B cell (primary cell): ENCODE measurements around the gene ARHGEF6. TPM values are rescaled to one million over a fixed set of nuclear protein-coding genes. Genes with fewer than 3 reads are reported as not detected.

Experiments
- ATAC-seq: fragments of 200-7000 bp; cut with Tn5 transposase; one replicate; pipeline ENCODE4 v1.10.0; 2021; ENCODE audit warnings: low read depth, mild to moderate bottlenecking, moderate number of reproducible peaks, moderate library complexity
- CTCF ChIA-PET: fragments of 350-600 bp; sonication (Branson Sonifier 250); formaldehyde crosslinking; loops from one replicate; lab custom pipeline; 2021; ENCODE audit warnings: antibody characterized with exemption, inconsistent platforms; lab: Charles Lee
- POLR2A ChIA-PET: fragments of 350-600 bp; sonication (Branson Sonifier 250); formaldehyde crosslinking; loops from one replicate; lab custom pipeline; 2021; ENCODE audit warnings: antibody characterized with exemption; lab: Charles Lee
- DNase-seq: peaks from one replicate; pipeline ENCODE4 v3.0.0; 2013
- H2AFZ ChIP-seq: 2 replicates; pipeline ENCODE4 v1.6.1; 2012; ENCODE audit warnings: mild to moderate bottlenecking, low read depth, low read length; ENCODE audit not compliant: insufficient read depth, poor library complexity, severe bottlenecking
- H3K27ac ChIP-seq, 2 donors: 1 replicate in 1 of 2; 2 replicates in 1 of 2; pipeline ENCODE4 v1.5.1; 2012 to 2013; ENCODE audit warnings: low read length in 2 of 2, mild to moderate bottlenecking in 2 of 2, moderate library complexity in 1 of 2
- H3K27me3 ChIP-seq, 4 experiments: fragments of 200-600 bp in 1 of 4; sonication (generic) in 1 of 4; replicated peaks in 1 of 4; 1 replicate in 2 of 4; 2 replicates in 2 of 4; pipeline versions ENCODE4 v1.6.1 to v1.7.0; 2013 to 2016; ENCODE audit warnings: low read length in 3 of 4, mild to moderate bottlenecking in 2 of 4, mixed read lengths in 1 of 4, moderate library complexity in 1 of 4; ENCODE audit not compliant: insufficient read depth in 4 of 4, control insufficient read depth in 3 of 4; ENCODE audit errors: control extremely low read depth in 1 of 4
- H3K36me3 ChIP-seq, 2 experiments: replicated peaks in 1 of 2; 1 replicate in 1 of 2; 2 replicates in 1 of 2; pipeline versions ENCODE4 v1.6.1 to v1.7.1; 2013; ENCODE audit warnings: low read length in 1 of 2; ENCODE audit not compliant: insufficient read depth in 2 of 2, control insufficient read depth in 1 of 2; ENCODE audit errors: control extremely low read depth in 1 of 2, extremely low read depth in 1 of 2
- H3K4me1 ChIP-seq, 2 donors: fragments of 200-600 bp in 1 of 2; sonication (generic) in 1 of 2; 1 replicate in 1 of 2; 2 replicates in 1 of 2; pipeline versions ENCODE4 v1.5.1 to v1.6.1; 2013 to 2017; ENCODE audit warnings: low read length in 2 of 2; ENCODE audit not compliant: control insufficient read depth in 2 of 2, insufficient read depth in 2 of 2
- H3K4me2 ChIP-seq: replicated peaks from 2 replicates; pipeline ENCODE3; 2012; ENCODE audit warnings: mild to moderate bottlenecking, low read depth, low read length; ENCODE audit not compliant: poor library complexity, severe bottlenecking
- H3K4me3 ChIP-seq, 5 experiments: fragments of 200-600 bp in 1 of 5; sonication (generic) in 1 of 5; 1 replicate in 3 of 5; 2 replicates in 2 of 5; pipeline versions ENCODE4 v1.5.1 to v1.7.0; 2011 to 2016; ENCODE audit warnings: low read length in 4 of 5, mild to moderate bottlenecking in 4 of 5, low read depth in 2 of 5, control low read depth in 1 of 5, moderate library complexity in 1 of 5; ENCODE audit not compliant: insufficient read depth in 1 of 5; ENCODE audit errors: control extremely low read depth in 1 of 5, extremely low read depth in 1 of 5
- H3K79me2 ChIP-seq: fragments of 200-600 bp; sonication (generic); one replicate; pipeline ENCODE4 v1.6.0; 2016; ENCODE audit warnings: low read length; ENCODE audit not compliant: control insufficient read depth, insufficient read depth
- H3K9ac ChIP-seq: fragments of 200-600 bp; sonication (generic); 2 replicates; pipeline ENCODE4 v1.6.1; 2017; ENCODE audit warnings: mild to moderate bottlenecking, low read length, moderate library complexity
- H3K9me3 ChIP-seq, 3 donors: one replicate each; pipeline versions ENCODE4 v1.6.1 to v1.7.1; 2013; ENCODE audit warnings: low read length in 2 of 3; ENCODE audit not compliant: control insufficient read depth in 2 of 3, insufficient read depth in 1 of 3; ENCODE audit errors: control extremely low read depth in 1 of 3
- H4K20me1 ChIP-seq: 2 replicates; pipeline ENCODE4 v1.6.0; 2012; ENCODE audit warnings: mild to moderate bottlenecking, low read length; ENCODE audit not compliant: insufficient read depth, control insufficient read depth, poor library complexity, severe bottlenecking
- H3K27ac Mint-ChIP-seq: one replicate; pipeline ENCODE4 v1.8.0; 2021; ENCODE audit warnings: mixed read lengths
- H3K27me3 Mint-ChIP-seq: one replicate; pipeline ENCODE4 v1.8.0; 2021; ENCODE audit warnings: mixed read lengths
- H3K4me1 Mint-ChIP-seq: one replicate; pipeline ENCODE4 v1.8.0; 2021; ENCODE audit warnings: mixed read lengths
- H3K4me3 Mint-ChIP-seq: one replicate; pipeline ENCODE4 v1.8.0; 2021; ENCODE audit warnings: mixed read lengths
- H3K9me3 Mint-ChIP-seq: one replicate; pipeline ENCODE4 v1.8.0; 2022; ENCODE audit warnings: mixed read lengths; ENCODE audit not compliant: insufficient read depth
- EZH2 ChIP-seq: IDR thresholded peaks from 2 replicates; pipeline ENCODE4 v1.6.1; 2012; ENCODE audit warnings: borderline replicate concordance, low read depth, mild to moderate bottlenecking, moderate library complexity, low read length; ENCODE audit not compliant: insufficient read depth, poor library complexity, severe bottlenecking
- WGBS: methylation state at CpG from one replicate; pipeline ENCODE4 v1.1.5; 2013; ENCODE audit warnings: missing lambda C conversion rate; ENCODE audit not compliant: insufficient coverage; 5-methylcytosine and 5-hydroxymethylcytosine counted together
- intact Hi-C: fragments of 100-400 bp; cut with micrococcal nuclease; formaldehyde crosslinking; loops from one replicate; pipeline ENCODE4 v1.10.0; 2022
- polyA plus RNA-seq: library from polyadenylated mRNA; depleted of rRNA; stranded (reverse); fragments of >200 nt; gene quantifications from 2 replicates; pipeline ENCODE4 v1.2.3, GENCODE V29; 2012
- total RNA-seq, 2 donors: library from RNA; stranded (reverse); fragments of 120-200 nt in 1 of 2; gene quantifications; 1 replicate in 1 of 2; 2 replicates in 1 of 2; pipeline versions ENCODE4 v1.2.3 to v1.2.4, GENCODE V29; 2013 to 2022
- TF ChIP-seq, protein P1 (sequence below): fragments of 200-600 bp; IDR thresholded peaks from one replicate; pipeline ENCODE4 v1.8.0; 2022; ENCODE audit warnings: antibody characterized with exemption, mild to moderate bottlenecking

The ARHGEF6 gene
- total and polyA plus RNA-seq, 2 donors (not counting 1 experiment from before 2014, with no cell fraction given) = 29.6 to 43.4 TPM

DNA sequence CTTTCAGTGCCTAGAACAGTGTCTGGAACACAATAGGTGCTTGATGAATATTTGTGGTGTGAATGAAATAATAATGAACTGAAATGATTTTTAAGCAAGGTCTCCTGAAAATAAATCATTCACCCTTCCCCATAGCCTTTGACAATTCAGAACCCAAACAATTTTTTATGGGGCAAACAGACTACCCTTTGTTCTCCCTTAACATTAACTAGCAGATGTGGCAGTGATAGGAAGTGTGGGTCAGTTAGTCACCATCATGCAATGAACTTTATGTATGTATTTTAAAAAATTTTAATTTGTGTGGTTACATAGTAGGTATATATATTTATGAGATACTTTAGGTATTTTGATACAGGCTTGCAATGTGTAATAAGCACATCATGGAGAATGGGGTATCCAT, 160.0 kb downstream of the ARHGEF6 start:
- intact Hi-C loops = no loop called here

DNA sequence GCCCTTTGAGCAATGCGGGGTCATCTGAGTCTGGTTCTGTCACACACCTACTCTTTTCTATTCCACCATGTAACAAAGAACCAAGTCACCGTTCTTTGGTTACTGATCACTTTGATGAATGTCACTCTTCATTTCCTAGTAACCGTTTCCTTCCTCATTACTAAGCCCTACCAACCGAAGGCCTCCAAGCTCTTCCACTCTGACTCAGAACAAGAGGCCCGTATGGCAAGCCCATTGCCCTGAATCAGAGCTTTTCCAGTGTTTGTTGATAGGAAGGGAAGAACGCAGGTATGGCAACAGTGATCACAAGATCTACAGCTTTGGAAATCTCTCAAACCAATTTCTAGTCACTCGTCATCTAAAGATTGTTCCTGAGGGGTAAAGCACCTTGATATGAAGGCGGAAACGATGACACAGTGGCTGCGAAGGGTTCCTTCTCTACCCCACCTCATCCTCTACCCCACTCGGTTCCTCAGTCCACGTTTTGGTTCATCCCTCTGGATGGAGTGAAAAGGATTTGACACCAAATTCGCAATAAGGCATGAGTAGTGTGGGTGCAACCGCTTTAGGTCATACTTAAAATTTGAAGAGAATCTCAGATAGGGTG, 160.7 kb downstream of the ARHGEF6 start:
- Histone ChIP-seq H3K27me3 (no peaks in the 10 kb centered on the region), H3K4me1 (no peaks in the 10 kb centered on the region), H3K9me3 (no peaks in the 10 kb centered on the region), H3K36me3 (no peaks in the 10 kb centered on the region), H4K20me1 (no peaks in the 10 kb centered on the region), H3K79me2 (no peaks in the 10 kb centered on the region), H3K9ac (no peak overlapping the region), H3K4me3 (no peak overlapping the region), H3K27ac (no peak overlapping the region), H2AFZ (no peak overlapping the region), H3K4me2 (no peak overlapping the region)
- Mint-ChIP-seq H3K4me3 (no peak overlapping the region), H3K9me3 (no peaks in the 10 kb centered on the region), H3K27ac (no peak overlapping the region), H3K27me3 (no peaks in the 10 kb centered on the region), H3K4me1 (peaks cover 4% of the 10 kb centered on the region)
- TF ChIP-seq EZH2 = no peak
- TF ChIP-seq, protein P1, sequence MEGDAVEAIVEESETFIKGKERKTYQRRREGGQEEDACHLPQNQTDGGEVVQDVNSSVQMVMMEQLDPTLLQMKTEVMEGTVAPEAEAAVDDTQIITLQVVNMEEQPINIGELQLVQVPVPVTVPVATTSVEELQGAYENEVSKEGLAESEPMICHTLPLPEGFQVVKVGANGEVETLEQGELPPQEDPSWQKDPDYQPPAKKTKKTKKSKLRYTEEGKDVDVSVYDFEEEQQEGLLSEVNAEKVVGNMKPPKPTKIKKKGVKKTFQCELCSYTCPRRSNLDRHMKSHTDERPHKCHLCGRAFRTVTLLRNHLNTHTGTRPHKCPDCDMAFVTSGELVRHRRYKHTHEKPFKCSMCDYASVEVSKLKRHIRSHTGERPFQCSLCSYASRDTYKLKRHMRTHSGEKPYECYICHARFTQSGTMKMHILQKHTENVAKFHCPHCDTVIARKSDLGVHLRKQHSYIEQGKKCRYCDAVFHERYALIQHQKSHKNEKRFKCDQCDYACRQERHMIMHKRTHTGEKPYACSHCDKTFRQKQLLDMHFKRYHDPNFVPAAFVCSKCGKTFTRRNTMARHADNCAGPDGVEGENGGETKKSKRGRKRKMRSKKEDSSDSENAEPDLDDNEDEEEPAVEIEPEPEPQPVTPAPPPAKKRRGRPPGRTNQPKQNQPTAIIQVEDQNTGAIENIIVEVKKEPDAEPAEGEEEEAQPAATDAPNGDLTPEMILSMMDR = no peak
- DNase-seq = no peak
- CTCF ChIA-PET = interaction anchor here (0.6 kb wide), 1 partner anchor 12 kb away, joined by 3 read pairs; no protein-coding TSS in a partner anchor
- intact Hi-C loops = no loop called here
- ATAC-seq = no peak
- WGBS = no CpG with 5 or more reads among the region's 14 CpGs
- POLR2A ChIA-PET = no interaction called here

More for the DNA sequence above, 160.0 kb downstream of the ARHGEF6 start:
- no peak overlapping the region for H2AFZ ChIP-seq
- Mint-ChIP-seq H3K4me3 (no peak overlapping the region), H3K9me3 (no peaks in the 10 kb centered on the region), H3K27ac (no peak overlapping the region), H3K4me1 (peaks cover 4% of the 10 kb centered on the region), H3K27me3 (no peaks in the 10 kb centered on the region)
- no peak overlapping the region for H3K27ac ChIP-seq
- CTCF ChIA-PET = no interaction called here
- POLR2A ChIA-PET = no interaction called here
- ATAC-seq (no peak), DNase-seq (no peak)
- no peaks in the 10 kb centered on the region for H3K27me3 ChIP-seq
- H3K79me2 ChIP-seq = no peaks in the 10 kb centered on the region
- no peaks in the 10 kb centered on the region for H4K20me1 ChIP-seq
- H3K9me3 ChIP-seq = no peaks in the 10 kb centered on the region
- TF ChIP-seq EZH2 = no peak
- TF ChIP-seq, protein P1 = no peak
- no peak overlapping the region for H3K9ac ChIP-seq
- no peak overlapping the region for H3K4me3 ChIP-seq
- H3K4me2 ChIP-seq = no peak overlapping the region
- no peaks in the 10 kb centered on the region for H3K4me1 ChIP-seq
- no peaks in the 10 kb centered on the region for H3K36me3 ChIP-seq
